ENCODE results near the gene SOCS3.
"Not testable (repeated sequence)": the region's sequence is repeated elsewhere in the genome, so short reads cannot be mapped to it uniquely, and the experiment has no call there.

SOCS3 gene

GRCh38 chr17:78316867-78317789, 42.7 kb downstream of the SOCS3 start:
- DNase-seq (ENCODE audit: low read depth, low spot score), result no peak
- Histone ChIP-seq H3K36me3 (ENCODE audit: control insufficient read depth, insufficient read depth, low read length) (no peaks in the 10 kb centered on the region), H3K27ac (ENCODE audit: low read length) (peak overlapping the region; percentile 22), H3K4me3 (ENCODE audit: low read length) (no peak overlapping the region), H3K4me1 (ENCODE audit: control insufficient read depth, insufficient read depth, low read length) (peaks cover 19% of the 10 kb centered on the region), H3K9me3 (ENCODE audit: control insufficient read depth, insufficient read depth, low read length) (no peaks in the 10 kb centered on the region), H3K27me3 (ENCODE audit: control insufficient read depth, insufficient read depth, low read length) (no peaks in the 10 kb centered on the region; the same call in 1 of the 2 replicates)
- WGBS (ENCODE audit: insufficient coverage, insufficient read length), result no CpG with 5 or more reads among the region's 20 CpGs

GRCh38 chr17:78316115-78316866, 43.6 kb downstream of the SOCS3 start:
- DNase-seq (ENCODE audit: low read depth, low spot score), result no peak
- H3K36me3 ChIP-seq (ENCODE audit: control insufficient read depth, insufficient read depth, low read length), result no peaks in the 10 kb centered on the region
- no peaks in the 10 kb centered on the region for H3K9me3 ChIP-seq (ENCODE audit: control insufficient read depth, insufficient read depth, low read length)
- WGBS (ENCODE audit: insufficient coverage, insufficient read length), result no CpG with 5 or more reads among the region's 22 CpGs
- H3K27me3 ChIP-seq (ENCODE audit: control insufficient read depth, insufficient read depth, low read length), result no peaks in the 10 kb centered on the region; the same call in 1 of the 2 replicates
- H3K27ac ChIP-seq (ENCODE audit: low read length), result peak overlapping the region; percentile 8
- peaks cover 19% of the 10 kb centered on the region for H3K4me1 ChIP-seq (ENCODE audit: control insufficient read depth, insufficient read depth, low read length)
- H3K4me3 ChIP-seq (ENCODE audit: low read length), result no peak overlapping the region

GRCh38 chr17:78315355-78316114, 44.3 kb downstream of the SOCS3 start:
- Histone ChIP-seq H3K36me3 (ENCODE audit: control insufficient read depth, insufficient read depth, low read length) (no peaks in the 10 kb centered on the region), H3K9me3 (ENCODE audit: control insufficient read depth, insufficient read depth, low read length) (no peaks in the 10 kb centered on the region), H3K4me3 (ENCODE audit: low read length) (no peak overlapping the region), H3K4me1 (ENCODE audit: control insufficient read depth, insufficient read depth, low read length) (peaks cover 19% of the 10 kb centered on the region), H3K27me3 (ENCODE audit: control insufficient read depth, insufficient read depth, low read length) (no peaks in the 10 kb centered on the region; the same call in 1 of the 2 replicates), H3K27ac (ENCODE audit: low read length) (peak overlapping the region; percentile 8)
- WGBS (ENCODE audit: insufficient coverage, insufficient read length), result no CpG with 5 or more reads among the region's 12 CpGs
- no peak for DNase-seq (ENCODE audit: low read depth, low spot score)

GRCh38 chr17:78314683-78315354, 45.1 kb downstream of the SOCS3 start:
- Histone ChIP-seq H3K27me3 (ENCODE audit: control insufficient read depth, insufficient read depth, low read length) (no peaks in the 10 kb centered on the region; the same call in 1 of the 2 replicates), H3K9me3 (ENCODE audit: control insufficient read depth, insufficient read depth, low read length) (no peaks in the 10 kb centered on the region), H3K36me3 (ENCODE audit: control insufficient read depth, insufficient read depth, low read length) (no peaks in the 10 kb centered on the region), H3K4me3 (ENCODE audit: low read length) (no peak overlapping the region), H3K4me1 (ENCODE audit: control insufficient read depth, insufficient read depth, low read length) (peaks cover 19% of the 10 kb centered on the region), H3K27ac (ENCODE audit: low read length) (no peak overlapping the region)
- WGBS (ENCODE audit: insufficient coverage, insufficient read length), result no CpG with 5 or more reads among the region's 12 CpGs
- DNase-seq (ENCODE audit: low read depth, low spot score), result no peak

GRCh38 chr17:78313735-78314648, 45.9 kb downstream of the SOCS3 start:
- whole genome bisulfite sequencing (ENCODE audit: insufficient coverage, insufficient read length), result no CpG with 5 or more reads among the region's 80 CpGs
- H3K9me3 ChIP-seq (ENCODE audit: control insufficient read depth, insufficient read depth, low read length), result no peaks in the 10 kb centered on the region
- peak overlapping the region; percentile 37; the same call in 1 of the 2 replicates for H3K4me3 ChIP-seq (ENCODE audit: low read length)
- no peak for DNase-seq (ENCODE audit: low read depth, low spot score)
- H3K36me3 ChIP-seq (ENCODE audit: control insufficient read depth, insufficient read depth, low read length), result no peaks in the 10 kb centered on the region
- H3K27me3 ChIP-seq (ENCODE audit: control insufficient read depth, insufficient read depth, low read length), result no peaks in the 10 kb centered on the region; the same call in 1 of the 2 replicates
- peaks cover 19% of the 10 kb centered on the region for H3K4me1 ChIP-seq (ENCODE audit: control insufficient read depth, insufficient read depth, low read length)
- no peak overlapping the region for H3K27ac ChIP-seq (ENCODE audit: low read length)

- H3K27ac ChIP-seq (ENCODE audit: low read length); H3K27me3 ChIP-seq (ENCODE audit: control insufficient read depth, insufficient read depth, low read length); H3K36me3 ChIP-seq (ENCODE audit: control insufficient read depth, insufficient read depth, low read length); H3K4me3 ChIP-seq (ENCODE audit: low read length); H3K9me3 ChIP-seq (ENCODE audit: control insufficient read depth, insufficient read depth, low read length); H3K4me1 ChIP-seq (ENCODE audit: control insufficient read depth, insufficient read depth, low read length); DNase-seq (ENCODE audit: low read depth, low spot score): not testable (repeated sequence)
- no CpG with 5 or more reads among the region's 12 CpGs for WGBS (ENCODE audit: insufficient coverage, insufficient read length)
Observed at GRCh38 chr17:78309659-78310255, 50.1 kb downstream of the SOCS3 start.

GRCh38 chr17:78307887-78308638, 51.8 kb downstream of the SOCS3 start:
- WGBS (ENCODE audit: insufficient coverage, insufficient read length), result no CpG with 5 or more reads among the region's 13 CpGs
- no peak for DNase-seq (ENCODE audit: low read depth, low spot score)
- no peak overlapping the region for H3K4me3 ChIP-seq (ENCODE audit: low read length)
- H3K9me3 ChIP-seq (ENCODE audit: control insufficient read depth, insufficient read depth, low read length), result no peaks in the 10 kb centered on the region
- no peaks in the 10 kb centered on the region for H3K36me3 ChIP-seq (ENCODE audit: control insufficient read depth, insufficient read depth, low read length)
- H3K27ac ChIP-seq (ENCODE audit: low read length), result no peak overlapping the region
- no peaks in the 10 kb centered on the region for H3K4me1 ChIP-seq (ENCODE audit: control insufficient read depth, insufficient read depth, low read length)
- no peaks in the 10 kb centered on the region; the same call in 1 of the 2 replicates for H3K27me3 ChIP-seq (ENCODE audit: control insufficient read depth, insufficient read depth, low read length)

- no peaks in the 10 kb centered on the region for H3K27me3 ChIP-seq (ENCODE audit: control insufficient read depth, insufficient read depth, low read length)
- H3K4me3 ChIP-seq (ENCODE audit: low read length), result no peak overlapping the region
- H3K36me3 ChIP-seq (ENCODE audit: control insufficient read depth, insufficient read depth, low read length), result no peaks in the 10 kb centered on the region
- H3K27ac ChIP-seq (ENCODE audit: low read length), result no peak overlapping the region
- whole genome bisulfite sequencing (ENCODE audit: insufficient coverage, insufficient read length), result no CpG with 5 or more reads among the region's 1 CpG
- H3K9me3 ChIP-seq (ENCODE audit: control insufficient read depth, insufficient read depth, low read length), result no peaks in the 10 kb centered on the region
- no peaks in the 10 kb centered on the region; the same call in 1 of the 2 replicates for H3K4me1 ChIP-seq (ENCODE audit: control insufficient read depth, insufficient read depth, low read length)
- DNase-seq (ENCODE audit: low read depth, low spot score), result no peak
Observed at GRCh38 chr17:78306913-78307312, 53.0 kb downstream of the SOCS3 start.

All from iPS DF 6.9 (cell line).